ENCODE measurements around the gene GPAM. TPM values are rescaled to one million over a fixed set of nuclear protein-coding genes. Genes with fewer than 3 reads are reported as not detected.

GPAM gene
- total and polyA plus RNA-seq, 10 of the 15 experiments (the other 5 are each of a cell fraction or from before 2014, with no cell fraction given), result 3.3 to 9.4 (median 7.4) TPM

GRCh38 chr10:112183329-112184051 is at the start of gene GPAM (continued):
- TF ChIP-seq ZBTB33 (IDR thresholded peaks at IDR 0.05), result no peak
- TF ChIP-seq IRF5 (IDR thresholded peaks at IDR 0.05; ENCODE audit: borderline replicate concordance), result no peak
- no peak for TF ChIP-seq CBX3 (IDR thresholded peaks at IDR 0.05; ENCODE audit: borderline replicate concordance, low read depth)
- TF ChIP-seq GABPA (IDR thresholded peaks at IDR 0.05; ENCODE audit: low read depth), result no peak
- TF ChIP-seq NR2C1 (IDR thresholded peaks at IDR 0.05), result peak; percentile 64
- TF ChIP-seq CHD4 (IDR thresholded peaks at IDR 0.05), result no peak
- TF ChIP-seq HSF1 (IDR thresholded peaks at IDR 0.05; ENCODE audit: low read depth, low read length), result no peak
- no peak for TF ChIP-seq SREBF2 (IDR thresholded peaks at IDR 0.05; ENCODE audit: low read length)
- TF ChIP-seq IKZF1 (conservative IDR thresholded peaks at IDR 0.05), result peak; percentile 79
- peak; percentile 97 for TF ChIP-seq POLR2A (IDR thresholded peaks at IDR 0.05; ENCODE audit: low read depth, low read length)
- TF ChIP-seq ZZZ3 (IDR thresholded peaks at IDR 0.05; ENCODE audit: control insufficient read depth, insufficient read length, low read depth), result no peak
- peak; percentile 83 for TF ChIP-seq HCFC1 (IDR thresholded peaks at IDR 0.05; ENCODE audit: low read length)
- no peak for TF ChIP-seq ZNF24 (IDR thresholded peaks at IDR 0.05)
- TF ChIP-seq WRNIP1 (IDR thresholded peaks at IDR 0.05; ENCODE audit: borderline replicate concordance, low read depth, low read length), result no peak
- no peak; the same call in 1 of the 2 replicates for TF ChIP-seq PML (IDR thresholded peaks at IDR 0.05; ENCODE audit: low read length)
- no peak for TF ChIP-seq YBX1 (IDR thresholded peaks at IDR 0.05)
- TF ChIP-seq PAX5 (IDR thresholded peaks at IDR 0.05; ENCODE audit: borderline replicate concordance, low read depth, low read length), result no peak
- TF ChIP-seq NRF1 (conservative IDR thresholded peaks at IDR 0.05; ENCODE audit: low read depth, low read length), result 0 out of 2 replicates have a peak, but pooled peaks have one; percentile 6
- TF ChIP-seq ESRRA (IDR thresholded peaks at IDR 0.05; ENCODE audit: low read length), result no peak
- peak; percentile 77 for TF ChIP-seq MEF2B (IDR thresholded peaks at IDR 0.05; ENCODE audit: partially characterized antibody, poor library complexity, severe bottlenecking)
- peak; percentile 57; the same call in 2 of the 3 replicates for TF ChIP-seq POU2F2 (IDR thresholded peaks at IDR 0.05; ENCODE audit: borderline replicate concordance, low read depth, low read length)
- TF ChIP-seq TBL1XR1 (IDR thresholded peaks at IDR 0.05; ENCODE audit: low read depth, low read length), result peak; percentile 64; the same call in 1 of the 2 replicates
- no peak for TF ChIP-seq ZNF274 (IDR thresholded peaks at IDR 0.05; ENCODE audit: insufficient read depth, insufficient read length)
- TF ChIP-seq EGR1 (IDR thresholded peaks at IDR 0.05; ENCODE audit: borderline replicate concordance in 1 of 2, low read depth in 2 of 2, low read length in 2 of 2), result peak in 1 of 2 experiments; percentile 62; a peak in 1 of 3 replicates
- no peak for TF ChIP-seq MTA3 (IDR thresholded peaks at IDR 0.05; ENCODE audit: borderline replicate concordance, low read length)
- TF ChIP-seq SUZ12 (IDR thresholded peaks at IDR 0.05; ENCODE audit: unreplicated experiment), result no peak
- TF ChIP-seq CREB1 (IDR thresholded peaks at IDR 0.05; ENCODE audit: low read depth), result peak; percentile 100
- TF ChIP-seq ATF2 (IDR thresholded peaks at IDR 0.05; ENCODE audit: low read length), result no peak
